ENCODE measurements around the gene APBB2. TPM values are rescaled to one million over a fixed set of nuclear protein-coding genes. Genes with fewer than 3 reads are reported as not detected.

APBB2 gene
- total RNA-seq, 2 donors from 2014 or later = 37.3 to 75.3 TPM

GRCh38 chr4:41026971-41027370, 187.4 kb downstream of the APBB2 start:
- H3K4me3 ChIP-seq = no peak overlapping the region
- H3K36me3 ChIP-seq = no peaks in the 10 kb centered on the region
- peaks cover 0 to 18% of the 10 kb centered on the region in 2 donors for H3K4me1 ChIP-seq
- no peak for DNase-seq (ENCODE audit: low spot score)
- H3K27ac ChIP-seq = no peak overlapping the region
- H3K27me3 ChIP-seq = no peaks in the 10 kb centered on the region
- H3K9me3 ChIP-seq = peaks cover 0 to 34% of the 10 kb centered on the region in 2 donors
- TF ChIP-seq CTCF (IDR thresholded peaks at IDR 0.05) = no peak

GRCh38 chr4:41025824-41026223, 188.5 kb downstream of the APBB2 start:
- no peaks in the 10 kb centered on the region for H3K36me3 ChIP-seq
- H3K4me3 ChIP-seq = no peak overlapping the region
- peaks cover 0 to 18% of the 10 kb centered on the region in 2 donors for H3K4me1 ChIP-seq
- H3K27me3 ChIP-seq = no peaks in the 10 kb centered on the region
- no peak for DNase-seq (ENCODE audit: low spot score)
- H3K27ac ChIP-seq = no peak overlapping the region
- TF ChIP-seq CTCF (IDR thresholded peaks at IDR 0.05) = no peak
- peaks cover 0 to 34% of the 10 kb centered on the region in 2 donors for H3K9me3 ChIP-seq

GRCh38 chr4:41024556-41025491, 189.5 kb downstream of the APBB2 start:
- DNase-seq (ENCODE audit: low spot score) = no peak
- Histone ChIP-seq H3K27me3 (no peaks in the 10 kb centered on the region), H3K27ac (no peak overlapping the region), H3K4me1 (peaks cover 0 to 21% of the 10 kb centered on the region in 2 donors), H3K9me3 (peaks cover 0 to 34% of the 10 kb centered on the region in 2 donors), H3K4me3 (no peak overlapping the region), H3K36me3 (no peaks in the 10 kb centered on the region)
- no peak for TF ChIP-seq CTCF (IDR thresholded peaks at IDR 0.05)

- Histone ChIP-seq H3K4me1 (peaks cover 0 to 14% of the 10 kb centered on the region in 2 donors), H3K27me3 (no peaks in the 10 kb centered on the region), H3K4me3 (no peak overlapping the region), H3K27ac (no peak overlapping the region), H3K36me3 (no peaks in the 10 kb centered on the region), H3K9me3 (peaks cover 0 to 34% of the 10 kb centered on the region in 2 donors)
- TF ChIP-seq CTCF (IDR thresholded peaks at IDR 0.05) = no peak
- no peak for DNase-seq (ENCODE audit: low spot score)
Measured at GRCh38 chr4:41022116-41022515, 192.2 kb downstream of the APBB2 start.

GRCh38 chr4:41015016-41015675, 199.2 kb downstream of the APBB2 start:
- no peak for DNase-seq (ENCODE audit: low spot score)
- TF ChIP-seq CTCF (IDR thresholded peaks at IDR 0.05) = no peak
- no peaks in the 10 kb centered on the region for H3K27me3 ChIP-seq
- H3K36me3 ChIP-seq = no peaks in the 10 kb centered on the region
- no peak overlapping the region for H3K4me3 ChIP-seq
- no peaks in the 10 kb centered on the region for H3K9me3 ChIP-seq
- H3K4me1 ChIP-seq = peaks cover 0 to 9% of the 10 kb centered on the region in 2 donors
- H3K27ac ChIP-seq = no peak overlapping the region

Measured in right atrium auricular region (tissue), 2 donors.